Calu3 (cell line): Measurements from ENCODE around the gene TRIP13. TPM values are rescaled to one million over a fixed set of nuclear protein-coding genes. Genes with fewer than 3 reads are reported as not detected.

Source experiments
- BruUV-seq: library from RNA; stranded (reverse); fragments of 400-500 nt; replicated peaks from 2 replicates; lab custom pipeline; 2021; lab: Mats Ljungman, UMichigan
- CTCF ChIA-PET: fragments of 300-600 bp; sonication (Branson Sonifier 250); formaldehyde crosslinking; loops from one replicate; lab custom pipeline; 2022; ENCODE audit warnings: antibody characterized with exemption; lab: Charles Lee
- DNase-seq: peaks from one replicate; pipeline ENCODE4 v3.0.0; 2022
- H3K27ac Mint-ChIP-seq: one replicate; pipeline ENCODE4 v1.8.0; 2022; ENCODE audit warnings: mixed read lengths; ENCODE audit not compliant: unreplicated experiment
- H3K27me3 Mint-ChIP-seq: one replicate; pipeline ENCODE4 v1.8.0; 2022; ENCODE audit warnings: mixed read lengths; ENCODE audit not compliant: unreplicated experiment
- H3K36me3 Mint-ChIP-seq: one replicate; pipeline ENCODE4 v1.8.0; 2022; ENCODE audit warnings: mild to moderate bottlenecking, moderate library complexity, mixed read lengths; ENCODE audit not compliant: insufficient read depth, unreplicated experiment
- H3K4me1 Mint-ChIP-seq: one replicate; pipeline ENCODE4 v1.8.0; 2022; ENCODE audit warnings: mild to moderate bottlenecking, low read depth, mixed read lengths; ENCODE audit not compliant: unreplicated experiment
- H3K4me3 Mint-ChIP-seq: one replicate; pipeline ENCODE4 v1.8.0; 2022; ENCODE audit warnings: mild to moderate bottlenecking, low read depth, moderate library complexity, mixed read lengths; ENCODE audit not compliant: unreplicated experiment
- H3K9me3 Mint-ChIP-seq: one replicate; pipeline ENCODE4 v1.8.0; 2022; ENCODE audit warnings: low read depth, mixed read lengths; ENCODE audit not compliant: unreplicated experiment
- intact Hi-C: fragments of 100-400 bp; cut with micrococcal nuclease; formaldehyde crosslinking; loops from one replicate; pipeline ENCODE4 v1.10.0; 2022; ENCODE audit not compliant: unreplicated experiment
- total RNA-seq: library from RNA; stranded (reverse); gene quantifications from 2 replicates; pipeline ENCODE4 v1.2.3, GENCODE V29; 2022
- TF ChIP-seq, protein P1 (sequence below): fragments of 200-600 bp; IDR thresholded peaks from one replicate; pipeline ENCODE4 v1.8.0; 2022; ENCODE audit warnings: antibody characterized with exemption; ENCODE audit not compliant: unreplicated experiment

TRIP13 gene
- total RNA-seq, 1 experiment from 2014 or later = 29.9 TPM

- CTCF ChIA-PET = interaction anchor here (0.7 kb wide), 1 partner anchor 487 kb away, joined by 10 read pairs; no protein-coding TSS in a partner anchor
- H3K27me3 Mint-ChIP-seq = no peaks in the 10 kb centered on the region
- intact Hi-C loops = no loop called here
- peaks cover 31% of the 10 kb centered on the region for H3K36me3 Mint-ChIP-seq
- no TSS peak for BruUV-seq
- no peak overlapping the region for H3K4me3 Mint-ChIP-seq
- no peaks in the 10 kb centered on the region for H3K4me1 Mint-ChIP-seq
- TF ChIP-seq, protein P1, sequence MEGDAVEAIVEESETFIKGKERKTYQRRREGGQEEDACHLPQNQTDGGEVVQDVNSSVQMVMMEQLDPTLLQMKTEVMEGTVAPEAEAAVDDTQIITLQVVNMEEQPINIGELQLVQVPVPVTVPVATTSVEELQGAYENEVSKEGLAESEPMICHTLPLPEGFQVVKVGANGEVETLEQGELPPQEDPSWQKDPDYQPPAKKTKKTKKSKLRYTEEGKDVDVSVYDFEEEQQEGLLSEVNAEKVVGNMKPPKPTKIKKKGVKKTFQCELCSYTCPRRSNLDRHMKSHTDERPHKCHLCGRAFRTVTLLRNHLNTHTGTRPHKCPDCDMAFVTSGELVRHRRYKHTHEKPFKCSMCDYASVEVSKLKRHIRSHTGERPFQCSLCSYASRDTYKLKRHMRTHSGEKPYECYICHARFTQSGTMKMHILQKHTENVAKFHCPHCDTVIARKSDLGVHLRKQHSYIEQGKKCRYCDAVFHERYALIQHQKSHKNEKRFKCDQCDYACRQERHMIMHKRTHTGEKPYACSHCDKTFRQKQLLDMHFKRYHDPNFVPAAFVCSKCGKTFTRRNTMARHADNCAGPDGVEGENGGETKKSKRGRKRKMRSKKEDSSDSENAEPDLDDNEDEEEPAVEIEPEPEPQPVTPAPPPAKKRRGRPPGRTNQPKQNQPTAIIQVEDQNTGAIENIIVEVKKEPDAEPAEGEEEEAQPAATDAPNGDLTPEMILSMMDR = no peak
- H3K9me3 Mint-ChIP-seq = no peaks in the 10 kb centered on the region
- DNase-seq = no peak
- no peak overlapping the region for H3K27ac Mint-ChIP-seq
Observed at GRCh38 chr5:865168-865521, 27.5 kb upstream of the TRIP13 start.

- Mint-ChIP-seq H3K9me3 (no peaks in the 10 kb centered on the region), H3K36me3 (peaks cover 34% of the 10 kb centered on the region)
- intact Hi-C loops = no loop called here
Observed at GRCh38 chr5:865771-866170, 26.9 kb upstream of the TRIP13 start.

DNA sequence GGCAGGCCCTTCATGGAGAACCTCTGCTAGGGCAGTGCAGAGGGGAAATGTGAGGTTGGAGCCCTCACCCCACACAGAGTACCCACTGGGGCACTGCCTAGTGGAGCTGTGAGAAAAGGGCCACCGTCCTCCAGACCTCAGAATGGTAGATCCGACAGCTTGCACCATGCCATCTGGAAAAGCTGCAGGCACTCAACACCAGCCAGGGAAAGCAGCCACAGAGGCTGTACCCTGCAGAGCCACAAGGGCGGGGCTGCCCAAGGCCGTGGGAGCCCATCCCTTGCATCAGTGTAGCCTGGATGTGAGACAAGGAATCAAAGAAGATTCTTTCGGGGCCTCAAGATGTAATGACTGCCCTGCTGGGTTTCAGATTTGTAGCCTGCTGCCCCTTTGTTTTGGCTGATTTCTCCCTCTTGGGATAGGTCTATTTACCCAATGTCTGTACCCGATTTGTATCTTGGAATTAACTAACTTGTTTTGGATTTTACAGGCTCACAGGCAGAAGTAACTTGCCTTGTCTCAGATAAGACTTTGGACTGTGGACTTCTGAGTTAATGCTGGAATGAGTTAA, 25.3 kb upstream of the TRIP13 start:
- Mint-ChIP-seq H3K4me1 (no peaks in the 10 kb centered on the region), H3K27ac (no peak overlapping the region), H3K4me3 (no peak overlapping the region), H3K9me3 (no peaks in the 10 kb centered on the region), H3K27me3 (no peaks in the 10 kb centered on the region), H3K36me3 (peaks cover 42% of the 10 kb centered on the region)
- TF ChIP-seq, protein P1 = no peak
- no TSS peak for BruUV-seq
- intact Hi-C loops = no loop called here
- CTCF ChIA-PET = no interaction called here
- DNase-seq = no peak

More at GRCh38 chr5:865771-866170, 26.9 kb upstream of the TRIP13 start:
- Mint-ChIP-seq H3K4me1 (no peaks in the 10 kb centered on the region), H3K27me3 (no peaks in the 10 kb centered on the region), H3K4me3 (no peak overlapping the region), H3K27ac (no peak overlapping the region)
- no TSS peak for BruUV-seq
- no peak for DNase-seq
- CTCF ChIA-PET = no interaction called here
- TF ChIP-seq, protein P1 = no peak

DNA sequence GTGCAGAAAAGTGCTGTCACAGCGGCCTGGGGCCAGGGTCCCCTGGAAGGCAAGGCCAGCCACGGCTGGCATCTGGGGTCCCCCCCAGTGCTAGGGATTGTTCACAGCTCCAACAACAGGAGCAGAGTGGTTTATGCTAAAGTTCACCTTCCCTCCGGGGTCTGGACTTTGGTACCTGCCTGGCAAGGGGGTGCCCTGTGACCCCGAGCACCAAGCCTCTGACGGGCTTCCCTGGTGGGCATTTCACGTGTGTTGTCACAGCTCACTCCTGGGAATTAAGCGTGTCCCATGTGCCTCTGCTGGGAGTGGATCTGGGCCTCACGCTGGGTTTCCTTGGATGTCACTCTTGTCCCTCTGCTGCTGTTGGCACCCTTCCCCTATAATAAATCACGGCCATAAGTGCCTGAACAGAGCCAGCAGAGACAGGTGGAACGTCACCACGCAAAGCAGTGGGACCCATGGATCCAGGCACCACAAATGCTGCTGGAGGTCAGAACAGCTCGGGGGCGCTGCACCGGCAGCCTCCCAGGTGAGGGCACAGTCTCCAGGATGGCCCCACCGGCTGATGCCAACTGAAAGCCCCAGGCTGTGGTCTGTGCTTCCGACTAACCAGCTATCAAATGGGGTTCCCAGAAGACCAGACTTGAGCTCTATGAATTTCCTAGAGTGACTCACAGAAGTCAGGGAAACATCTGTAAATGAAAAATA, 24.1 kb upstream of the TRIP13 start:
- Mint-ChIP-seq H3K4me1 (no peaks in the 10 kb centered on the region), H3K4me3 (no peak overlapping the region), H3K9me3 (no peaks in the 10 kb centered on the region), H3K27me3 (no peaks in the 10 kb centered on the region), H3K36me3 (peaks cover 42% of the 10 kb centered on the region), H3K27ac (no peak overlapping the region)
- DNase-seq = no peak
- TF ChIP-seq, protein P1 = no peak
- no TSS peak for BruUV-seq
- intact Hi-C loops = no loop called here
- CTCF ChIA-PET = no interaction called here
